Peyer's patch (tissue), 4 donors: ENCODE measurements around the gene PARD3B.

Experiments
- POLR2A ChIP-seq, 2 donors: fragments of 450-650 bp; IDR thresholded peaks; one replicate each; pipeline ENCODE4 v1.5.1; 2017; ENCODE audit warnings: antibody characterized with exemption in 2 of 2, mild to moderate bottlenecking in 2 of 2, moderate library complexity in 2 of 2
- TF ChIP-seq, protein P1 (sequence below), 6 experiments: fragments of 450-650 bp in 4 of 6; fragments of 200-600 bp in 2 of 6; sonication (generic) in 1 of 6; IDR thresholded peaks; one replicate each; pipeline ENCODE4 v1.5.1; 2017 to 2019; ENCODE audit warnings: antibody characterized with exemption in 6 of 6, mild to moderate bottlenecking in 3 of 6, moderate library complexity in 1 of 6

DNA sequence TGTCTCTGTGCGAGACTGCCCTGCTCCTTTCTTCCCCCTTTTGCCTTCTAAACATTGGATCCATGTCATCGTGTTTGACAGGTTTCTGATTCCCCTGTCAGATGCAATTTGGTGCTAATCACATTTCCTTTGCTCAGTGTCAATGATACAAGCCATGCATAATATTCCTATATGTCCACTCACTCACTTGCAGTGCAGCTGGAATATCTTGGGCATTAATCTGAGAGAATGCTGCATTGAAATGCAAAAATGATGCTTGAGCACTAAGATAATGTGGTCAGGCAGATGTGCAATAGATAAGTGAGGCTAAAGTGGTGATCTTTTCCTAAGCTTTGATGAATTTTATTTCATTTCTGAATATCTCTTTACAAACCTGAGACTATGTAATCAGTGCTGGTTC is 375.5 kb downstream of the PARD3B start:
- TF ChIP-seq, protein P1, sequence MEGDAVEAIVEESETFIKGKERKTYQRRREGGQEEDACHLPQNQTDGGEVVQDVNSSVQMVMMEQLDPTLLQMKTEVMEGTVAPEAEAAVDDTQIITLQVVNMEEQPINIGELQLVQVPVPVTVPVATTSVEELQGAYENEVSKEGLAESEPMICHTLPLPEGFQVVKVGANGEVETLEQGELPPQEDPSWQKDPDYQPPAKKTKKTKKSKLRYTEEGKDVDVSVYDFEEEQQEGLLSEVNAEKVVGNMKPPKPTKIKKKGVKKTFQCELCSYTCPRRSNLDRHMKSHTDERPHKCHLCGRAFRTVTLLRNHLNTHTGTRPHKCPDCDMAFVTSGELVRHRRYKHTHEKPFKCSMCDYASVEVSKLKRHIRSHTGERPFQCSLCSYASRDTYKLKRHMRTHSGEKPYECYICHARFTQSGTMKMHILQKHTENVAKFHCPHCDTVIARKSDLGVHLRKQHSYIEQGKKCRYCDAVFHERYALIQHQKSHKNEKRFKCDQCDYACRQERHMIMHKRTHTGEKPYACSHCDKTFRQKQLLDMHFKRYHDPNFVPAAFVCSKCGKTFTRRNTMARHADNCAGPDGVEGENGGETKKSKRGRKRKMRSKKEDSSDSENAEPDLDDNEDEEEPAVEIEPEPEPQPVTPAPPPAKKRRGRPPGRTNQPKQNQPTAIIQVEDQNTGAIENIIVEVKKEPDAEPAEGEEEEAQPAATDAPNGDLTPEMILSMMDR (IDR thresholded peaks at IDR 0.05), result no peak
- no peak for TF ChIP-seq POLR2A (IDR thresholded peaks at IDR 0.05)
